Endothelial cell (in vitro differentiated cells): ENCODE data around the gene JPH3. TPM values are rescaled to one million over a fixed set of nuclear protein-coding genes. Genes with fewer than 3 reads are reported as not detected.
"Not testable (repeated sequence)": the region's sequence is repeated elsewhere in the genome, so short reads cannot be mapped to it uniquely, and the experiment has no call there.

Source experiments
- DNase-seq: peaks from one replicate; pipeline ENCODE4 v3.0.0; 2021; ENCODE audit warnings: low spot score
- H3K27ac Mint-ChIP-seq: one replicate; pipeline ENCODE4 v1.8.0; 2021; ENCODE audit warnings: mixed read lengths, inconsistent platforms; ENCODE audit not compliant: unreplicated experiment
- H3K27me3 Mint-ChIP-seq: one replicate; pipeline ENCODE4 v1.8.0; 2021; ENCODE audit warnings: mild to moderate bottlenecking, moderate library complexity, mixed read lengths, inconsistent platforms; ENCODE audit not compliant: unreplicated experiment
- H3K36me3 Mint-ChIP-seq: one replicate; pipeline ENCODE4 v1.8.0; 2021; ENCODE audit warnings: mild to moderate bottlenecking, low read depth, mixed read lengths, inconsistent platforms; ENCODE audit not compliant: unreplicated experiment
- H3K4me1 Mint-ChIP-seq: one replicate; pipeline ENCODE4 v1.8.0; 2021; ENCODE audit warnings: mild to moderate bottlenecking, mixed read lengths, inconsistent platforms; ENCODE audit not compliant: unreplicated experiment
- H3K4me3 Mint-ChIP-seq: one replicate; pipeline ENCODE4 v1.8.0; 2021; ENCODE audit warnings: mild to moderate bottlenecking, mixed read lengths, inconsistent platforms; ENCODE audit not compliant: unreplicated experiment
- H3K9me3 Mint-ChIP-seq: one replicate; pipeline ENCODE4 v1.8.0; 2021; ENCODE audit warnings: mixed read lengths, inconsistent platforms; ENCODE audit not compliant: unreplicated experiment
- CTCF ChIP-seq: fragments of 200-600 bp; sonication (generic); IDR thresholded peaks from one replicate; pipeline ENCODE4 v1.5.0; 2021; ENCODE audit warnings: antibody characterized with exemption; ENCODE audit not compliant: unreplicated experiment
- total RNA-seq: library from RNA; stranded (reverse); fragmentation: NEBNext Ultra II Directional; extraction: Animal tissue kit (Norgen Biotek cat#: 25700); gene quantifications from one replicate; pipeline ENCODE4 v1.2.1, GENCODE V29; 2021; ENCODE audit not compliant: unreplicated experiment

JPH3 gene
- total RNA-seq, 1 donor from 2014 or later, result 19.1 TPM

DNA sequence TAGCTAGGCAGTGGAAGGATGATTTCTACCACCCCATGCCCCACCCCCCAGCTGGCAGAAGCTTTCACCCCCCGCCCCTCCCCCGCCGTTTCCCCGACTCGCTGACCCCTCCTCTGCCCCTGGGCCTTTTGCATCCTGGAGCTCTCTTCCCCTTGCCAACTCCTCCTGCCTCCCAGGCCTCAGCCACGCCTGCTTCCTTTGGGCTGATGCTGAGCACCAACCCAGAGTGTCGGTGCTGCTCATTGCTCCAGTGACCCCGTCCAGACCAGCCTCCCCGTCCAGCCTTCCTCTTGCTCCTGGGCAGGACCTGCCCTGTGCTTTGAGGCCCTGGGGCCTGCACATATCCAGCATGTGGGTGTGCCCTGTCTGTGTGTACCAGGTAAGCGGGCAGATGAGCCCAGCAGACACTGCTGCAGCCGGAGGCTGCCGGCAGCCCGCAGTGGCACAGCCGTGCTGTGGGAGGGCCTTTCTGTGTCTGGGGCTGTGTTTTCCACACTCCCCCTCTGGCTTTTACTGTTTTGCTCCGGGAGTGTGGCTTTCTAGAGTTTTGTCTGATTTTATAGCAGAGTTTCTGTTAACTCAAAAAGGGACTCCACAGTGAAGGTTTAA is 72.9 kb downstream of the JPH3 start:
- H3K9me3 Mint-ChIP-seq, result no peaks in the 10 kb centered on the region
- no peaks in the 10 kb centered on the region for H3K36me3 Mint-ChIP-seq
- DNase-seq, result no peak
- H3K27ac Mint-ChIP-seq, result no peak overlapping the region
- TF ChIP-seq CTCF, result no peak
- no peak overlapping the region for H3K4me3 Mint-ChIP-seq
- H3K27me3 Mint-ChIP-seq, result peaks cover 9% of the 10 kb centered on the region
- peaks cover 2% of the 10 kb centered on the region for H3K4me1 Mint-ChIP-seq

DNA sequence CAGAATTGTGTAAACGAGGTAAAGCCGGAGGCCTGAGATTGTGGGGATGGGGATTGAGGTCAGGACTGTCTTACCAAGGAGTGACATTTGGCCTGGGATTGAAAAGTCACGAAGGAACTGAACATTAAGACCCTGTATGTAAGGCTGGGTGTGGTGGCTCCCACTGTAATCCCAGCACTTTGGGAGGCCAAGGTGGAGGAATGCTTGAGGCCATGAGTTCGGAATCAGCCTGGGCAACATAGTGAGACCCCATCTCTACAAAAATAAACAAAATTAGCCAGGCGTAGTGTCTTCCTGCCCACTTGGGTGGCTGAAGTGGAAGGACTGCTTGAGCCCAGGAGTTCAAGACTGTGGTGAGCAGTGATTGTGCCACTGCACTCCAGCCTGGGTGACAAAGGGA is 75.5 kb downstream of the JPH3 start:
- no peak for TF ChIP-seq CTCF

GRCh38 chr16:87678618-87679017 is 76.3 kb downstream of the JPH3 start:
- no peak for DNase-seq
- TF ChIP-seq CTCF, result no peak
- Mint-ChIP-seq H3K4me3 (no peak overlapping the region), H3K4me1 (peaks cover 5% of the 10 kb centered on the region), H3K9me3 (no peaks in the 10 kb centered on the region), H3K36me3 (no peaks in the 10 kb centered on the region), H3K27me3 (peaks cover 14% of the 10 kb centered on the region), H3K27ac (no peak overlapping the region)

More for the DNA sequence above, 75.5 kb downstream of the JPH3 start:
- Mint-ChIP-seq H3K36me3 (no peaks in the 10 kb centered on the region), H3K27ac (no peak overlapping the region), H3K27me3 (peaks cover 17% of the 10 kb centered on the region), H3K4me1 (peaks cover 5% of the 10 kb centered on the region), H3K4me3 (no peak overlapping the region), H3K9me3 (no peaks in the 10 kb centered on the region)
- DNase-seq, result no peak

DNA sequence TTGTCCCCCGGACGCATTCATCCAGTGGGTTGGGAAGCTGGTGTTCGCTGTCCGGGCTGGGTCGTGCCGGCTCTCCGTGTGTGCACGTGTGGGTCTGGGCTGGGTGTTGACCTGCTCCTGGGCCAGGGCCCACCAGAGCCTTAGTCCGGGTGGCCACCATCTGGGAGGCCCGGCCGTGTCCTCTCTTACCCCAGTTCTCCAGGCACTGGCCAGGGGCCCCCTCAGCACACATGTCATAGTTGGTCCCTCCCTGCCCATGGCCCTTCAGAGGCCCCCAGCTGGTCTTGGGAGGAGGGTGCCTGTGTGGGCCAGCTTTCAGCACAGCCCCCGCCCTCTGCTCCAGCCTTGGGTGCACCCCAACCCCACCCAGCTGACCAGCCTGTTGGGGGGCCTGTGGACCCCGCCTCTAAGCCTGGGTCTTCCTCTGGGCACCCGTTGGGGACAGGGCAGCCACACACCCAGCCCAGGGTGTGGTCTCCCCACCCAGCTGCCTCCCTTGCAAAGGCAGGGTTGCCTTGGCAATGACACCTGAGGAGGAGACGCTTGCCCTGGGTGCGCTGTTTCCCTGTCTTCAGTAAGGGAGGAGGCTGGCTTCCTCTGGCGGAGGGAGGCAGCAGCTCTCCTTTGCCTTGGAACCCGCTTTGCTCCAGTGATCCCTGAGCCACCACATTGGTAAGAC is 77.4 kb downstream of the JPH3 start:
- no peaks in the 10 kb centered on the region for H3K9me3 Mint-ChIP-seq
- H3K4me1 Mint-ChIP-seq, result peaks cover 5% of the 10 kb centered on the region
- H3K36me3 Mint-ChIP-seq, result no peaks in the 10 kb centered on the region
- H3K27ac Mint-ChIP-seq, result no peak overlapping the region
- TF ChIP-seq CTCF, result no peak
- DNase-seq, result no peak
- H3K4me3 Mint-ChIP-seq, result no peak overlapping the region
- peaks cover 14% of the 10 kb centered on the region for H3K27me3 Mint-ChIP-seq

- no peaks in the 10 kb centered on the region for H3K9me3 Mint-ChIP-seq
- no peak for TF ChIP-seq CTCF
- no peak for DNase-seq
- peaks cover 14% of the 10 kb centered on the region for H3K27me3 Mint-ChIP-seq
- H3K4me1 Mint-ChIP-seq, result peaks cover 3% of the 10 kb centered on the region
- no peak overlapping the region for H3K27ac Mint-ChIP-seq
- H3K4me3 Mint-ChIP-seq, result no peak overlapping the region
- H3K36me3 Mint-ChIP-seq, result no peaks in the 10 kb centered on the region
Measured at GRCh38 chr16:87680272-87680644, 78.0 kb downstream of the JPH3 start.

GRCh38 chr16:87681051-87681602 is 78.8 kb downstream of the JPH3 start:
- H3K9me3 Mint-ChIP-seq, H3K4me1 Mint-ChIP-seq, H3K4me3 Mint-ChIP-seq: not testable (repeated sequence)

More at GRCh38 chr16:87681051-87681602, 78.8 kb downstream of the JPH3 start:
- not testable (repeated sequence) for H3K36me3 Mint-ChIP-seq, H3K27ac Mint-ChIP-seq, DNase-seq
- H3K27me3 Mint-ChIP-seq, result peaks cover 14% of the 10 kb centered on the region
